Activated naive CD4-positive, alpha-beta T cell treated with anti-CD3 and anti-CD28 coated beads, Interleukin-2, amount 50 U/mL, for 24 hours (primary cell): ENCODE results near the gene SMG6.

ENCODE experiments used
- H3K27ac Mint-ChIP-seq: one replicate; pipeline ENCODE4 v1.8.0; 2021; ENCODE audit warnings: mild to moderate bottlenecking, mixed read lengths
- H3K27me3 Mint-ChIP-seq: one replicate; pipeline ENCODE4 v1.8.0; 2021; ENCODE audit warnings: mixed read lengths
- H3K36me3 Mint-ChIP-seq: one replicate; pipeline ENCODE4 v1.8.0; 2021; ENCODE audit warnings: mixed read lengths
- H3K4me1 Mint-ChIP-seq: one replicate; pipeline ENCODE4 v1.8.0; 2021; ENCODE audit warnings: mixed read lengths
- H3K4me3 Mint-ChIP-seq: one replicate; pipeline ENCODE4 v1.8.0; 2021; ENCODE audit warnings: mild to moderate bottlenecking, mixed read lengths
- H3K9me3 Mint-ChIP-seq: one replicate; pipeline ENCODE4 v1.8.0; 2021; ENCODE audit warnings: mixed read lengths

The SMG6 gene

DNA sequence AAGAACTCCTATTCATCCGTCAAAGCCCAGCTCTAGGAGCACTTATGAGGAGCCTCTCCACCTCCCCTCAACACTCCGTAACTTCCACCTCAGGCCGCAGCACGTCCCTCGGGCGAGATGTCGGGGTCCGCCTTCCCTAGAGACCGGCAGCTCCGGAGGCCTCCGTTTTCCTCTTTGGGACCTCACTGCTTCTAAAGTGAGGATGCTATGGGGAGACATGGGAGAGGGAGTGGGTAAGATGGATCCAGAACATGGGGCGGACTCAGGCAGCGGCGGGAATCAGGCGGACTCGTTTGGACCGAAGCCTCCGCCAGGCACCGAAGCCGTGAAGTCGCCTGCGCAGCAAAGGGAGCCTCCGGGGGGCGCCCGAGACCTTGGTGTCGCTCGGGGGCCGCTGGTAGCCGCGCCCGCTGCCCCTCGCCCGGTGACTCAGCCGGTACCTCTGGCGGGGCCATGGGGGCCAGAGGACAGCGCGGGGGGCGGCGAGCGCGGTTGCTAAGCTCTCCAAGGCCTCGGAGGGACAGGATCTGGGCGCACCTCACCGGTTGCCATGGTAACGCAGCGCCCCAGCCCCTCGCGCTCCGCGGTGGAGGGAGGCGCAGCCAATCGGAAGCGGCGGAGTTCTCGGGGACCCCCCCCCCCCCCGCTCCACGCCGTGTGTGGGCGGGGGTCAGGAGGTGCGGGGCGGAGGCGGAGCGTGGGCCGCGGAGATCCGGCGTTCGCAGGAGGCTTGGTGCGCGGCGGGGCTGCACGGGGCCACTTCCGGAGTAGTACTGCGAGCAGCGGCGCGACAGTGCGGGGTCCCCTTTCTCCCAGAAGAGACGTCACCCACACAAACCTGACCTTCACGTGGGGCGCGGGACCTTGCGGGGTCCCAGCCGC lies 250.0 kb downstream of the SMG6 start:
- H3K36me3 Mint-ChIP-seq, result no peaks in the 10 kb centered on the region
- H3K27ac Mint-ChIP-seq, result no peak overlapping the region
- H3K4me3 Mint-ChIP-seq, result peak overlapping the region; percentile 79
- H3K4me1 Mint-ChIP-seq, result peaks cover 27% of the 10 kb centered on the region
- H3K27me3 Mint-ChIP-seq, result peaks cover 2% of the 10 kb centered on the region
- no peaks in the 10 kb centered on the region for H3K9me3 Mint-ChIP-seq

DNA sequence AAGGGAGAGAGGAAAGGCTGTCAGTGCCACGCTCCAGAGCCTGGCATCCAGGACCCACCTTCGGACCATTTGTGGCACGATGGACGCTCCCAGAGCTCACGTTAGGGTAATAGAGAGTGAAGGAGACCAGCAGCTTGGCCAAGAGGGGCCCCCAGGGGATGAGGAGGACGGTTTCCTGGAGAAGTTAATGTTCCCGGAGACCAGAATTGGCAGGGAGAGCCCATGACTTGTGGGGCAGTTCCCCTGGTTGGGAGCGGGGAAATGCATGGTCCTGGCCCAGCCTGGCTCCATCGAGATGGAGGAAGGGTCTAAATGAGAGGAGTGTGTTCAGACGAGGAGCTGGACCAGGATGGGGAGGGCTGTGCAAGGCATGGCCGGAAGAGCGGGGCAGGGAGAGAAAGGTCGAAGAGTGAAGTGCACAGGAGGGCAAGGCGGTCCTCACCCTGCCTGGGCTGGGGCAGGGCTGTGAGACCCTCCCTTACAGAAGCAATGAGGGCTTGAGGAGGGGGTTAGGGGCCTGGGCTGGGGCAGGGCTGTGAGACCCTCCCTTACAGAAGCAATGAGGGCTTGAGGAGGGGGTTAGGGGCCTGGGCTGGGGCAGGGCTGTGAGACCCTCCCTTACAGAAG lies 251.5 kb downstream of the SMG6 start:
- no peaks in the 10 kb centered on the region for H3K36me3 Mint-ChIP-seq
- no peaks in the 10 kb centered on the region for H3K9me3 Mint-ChIP-seq
- H3K4me1 Mint-ChIP-seq, result peaks cover 33% of the 10 kb centered on the region
- peaks cover 4% of the 10 kb centered on the region for H3K27me3 Mint-ChIP-seq
- peak overlapping the region; percentile 3 for H3K4me3 Mint-ChIP-seq
- peak overlapping the region; percentile 14 for H3K27ac Mint-ChIP-seq

DNA sequence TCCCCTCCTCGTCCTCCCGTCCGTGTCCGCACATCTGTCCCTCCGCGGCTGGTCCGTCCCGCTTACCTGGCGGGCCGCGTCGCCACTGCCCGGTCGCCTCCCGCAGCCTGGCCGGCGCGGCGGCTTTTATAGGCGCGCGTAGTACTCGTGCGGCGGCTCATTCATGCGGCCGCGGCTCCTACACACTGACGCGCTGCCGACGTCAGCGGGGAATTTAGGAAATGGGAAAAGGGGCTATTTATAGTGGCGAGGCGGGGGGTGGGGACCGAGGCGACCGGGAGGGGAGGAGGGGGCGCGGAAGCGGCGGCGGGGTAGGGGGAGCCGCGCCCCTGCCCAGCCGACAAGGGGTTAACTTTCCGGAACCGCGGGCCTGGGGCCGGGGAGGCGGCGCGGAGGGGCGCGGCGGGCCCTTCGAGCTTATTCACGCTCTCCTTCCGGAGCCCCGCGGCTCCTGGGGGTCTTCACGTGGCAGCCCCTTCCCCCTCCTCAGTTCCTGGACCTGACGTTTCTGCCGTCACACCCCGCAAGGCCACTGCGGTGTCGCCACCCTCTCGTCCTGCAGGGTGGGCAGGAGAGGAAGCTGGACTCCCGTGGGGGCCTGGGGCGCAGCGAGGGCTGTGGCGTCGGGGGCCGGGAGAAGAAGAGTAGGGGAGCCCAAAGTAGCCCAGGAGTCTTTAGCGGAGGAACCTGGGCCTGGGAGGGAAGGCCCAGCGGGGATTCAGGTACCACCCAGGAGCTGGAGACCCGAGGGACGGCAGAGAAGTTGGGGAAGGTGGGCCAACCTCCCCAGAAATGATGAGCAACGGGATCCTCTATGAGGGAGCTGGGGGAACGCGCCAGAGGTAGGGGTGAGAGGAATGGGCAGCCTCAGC lies 252.3 kb downstream of the SMG6 start:
- Mint-ChIP-seq H3K27ac (peak overlapping the region; percentile 14), H3K4me3 (peak overlapping the region; percentile 3), H3K27me3 (peaks cover 4% of the 10 kb centered on the region), H3K9me3 (no peaks in the 10 kb centered on the region), H3K4me1 (peaks cover 33% of the 10 kb centered on the region), H3K36me3 (no peaks in the 10 kb centered on the region)

DNA sequence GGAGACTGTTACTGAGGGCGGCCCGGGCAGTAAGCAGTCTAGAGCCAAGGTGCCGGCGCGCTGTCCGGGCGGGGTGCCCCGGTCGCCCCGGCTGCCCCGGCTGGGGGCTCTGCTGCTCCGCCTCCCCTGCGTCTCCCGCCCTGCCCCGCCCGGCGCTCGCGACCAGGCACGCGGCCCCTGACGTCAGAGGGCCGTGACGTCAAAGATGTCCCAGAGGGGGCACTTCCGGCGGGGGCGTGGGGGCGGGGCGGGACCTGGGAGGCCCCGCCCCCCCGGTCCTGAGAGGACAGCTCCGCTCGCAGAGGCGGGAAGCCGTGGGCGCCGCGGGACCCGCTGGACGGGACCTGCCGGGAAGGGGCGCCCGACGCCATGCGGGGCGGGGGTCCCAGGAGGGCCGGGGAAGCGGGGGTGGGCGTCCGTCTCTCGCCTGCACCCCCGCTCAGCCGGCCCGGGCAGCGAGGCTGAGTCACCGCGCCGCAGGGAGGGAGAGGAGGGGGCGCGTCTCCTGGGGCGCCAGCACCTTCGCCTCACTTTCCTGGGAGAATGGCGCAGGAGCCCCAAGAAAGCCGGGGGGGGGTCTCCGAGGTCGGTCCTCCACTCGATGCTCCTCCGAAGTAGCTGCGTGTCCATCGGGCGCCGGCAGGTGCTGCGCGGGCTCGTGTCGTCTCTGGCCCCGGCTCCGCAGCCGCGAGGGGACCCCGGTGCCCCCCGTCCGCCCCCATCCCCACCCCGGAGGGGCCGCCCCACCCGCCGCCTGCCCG lies 253.1 kb downstream of the SMG6 start:
- H3K27ac Mint-ChIP-seq, result no peak overlapping the region
- H3K4me1 Mint-ChIP-seq, result peaks cover 33% of the 10 kb centered on the region
- H3K36me3 Mint-ChIP-seq, result no peaks in the 10 kb centered on the region
- no peaks in the 10 kb centered on the region for H3K9me3 Mint-ChIP-seq
- peaks cover 4% of the 10 kb centered on the region for H3K27me3 Mint-ChIP-seq
- H3K4me3 Mint-ChIP-seq, result no peak overlapping the region

DNA sequence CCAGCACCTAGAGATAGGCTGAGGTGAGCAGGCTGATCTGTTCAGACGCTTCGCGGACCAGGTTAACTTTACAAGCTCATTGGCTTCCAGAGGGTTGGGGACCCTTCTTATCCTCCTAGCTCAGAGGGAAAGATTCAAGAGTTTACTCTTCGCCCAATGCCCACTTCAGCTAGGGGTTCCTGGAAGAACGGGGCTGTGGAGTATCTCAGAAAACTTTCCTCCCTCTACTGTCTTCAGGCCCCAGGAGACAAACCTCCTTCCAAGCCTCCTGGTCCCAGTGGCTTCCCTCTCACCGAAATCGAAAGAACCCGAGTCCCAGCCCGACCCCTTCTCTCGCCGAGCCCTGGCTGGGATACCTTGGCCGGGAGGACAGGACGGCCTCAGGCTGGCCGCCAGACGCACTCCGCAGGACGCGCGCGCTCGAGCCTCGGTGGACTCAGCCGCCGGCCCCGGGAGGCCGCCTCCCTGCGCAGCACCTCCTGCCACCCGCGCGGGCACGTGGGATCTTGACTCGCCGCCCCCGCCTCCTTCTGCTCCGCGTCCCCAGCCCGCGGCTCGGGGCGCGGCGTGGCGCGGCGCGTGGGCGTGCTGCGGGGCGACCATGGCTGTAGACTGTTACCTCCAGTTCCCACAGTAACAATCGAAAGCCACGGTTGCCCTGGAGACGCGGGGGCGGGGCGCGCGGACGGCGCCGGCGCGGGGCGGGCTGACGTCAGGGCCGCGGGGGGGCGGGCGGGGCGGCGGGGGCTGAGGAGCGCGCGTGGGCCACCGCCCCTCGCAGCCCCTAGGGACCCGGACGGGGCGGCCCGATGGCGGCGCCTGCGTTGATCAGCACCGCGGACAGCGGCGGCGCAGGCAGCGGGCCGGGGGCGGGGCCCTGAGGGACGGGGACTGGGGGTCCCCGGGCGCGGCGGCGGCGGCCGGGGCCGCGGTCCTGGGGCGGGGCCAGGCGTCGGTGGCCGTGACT lies 254.0 kb downstream of the SMG6 start:
- Mint-ChIP-seq H3K36me3 (no peaks in the 10 kb centered on the region), H3K27ac (peak overlapping the region; percentile 84), H3K4me1 (peaks cover 36% of the 10 kb centered on the region), H3K4me3 (peak overlapping the region; percentile 79), H3K27me3 (peaks cover 4% of the 10 kb centered on the region), H3K9me3 (no peaks in the 10 kb centered on the region)

DNA sequence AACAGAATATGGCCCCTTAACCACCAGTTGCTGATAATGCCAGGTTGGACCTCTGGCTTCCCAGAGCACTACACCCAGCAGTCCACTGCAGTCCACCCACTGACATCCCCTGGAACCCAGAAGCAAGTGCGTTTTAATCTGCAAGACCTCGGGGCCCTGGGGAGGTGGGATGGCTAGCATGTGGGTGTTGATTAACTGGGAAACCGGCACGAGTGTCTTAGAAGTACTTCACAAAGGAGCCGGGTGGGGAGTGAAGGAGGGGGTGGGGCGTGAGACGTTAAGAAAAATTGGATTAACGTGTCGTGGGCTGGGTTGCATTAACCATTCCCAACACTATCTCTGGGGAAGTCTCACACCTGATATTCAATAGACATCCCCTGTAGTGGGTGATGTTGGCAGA lies 254.8 kb downstream of the SMG6 start:
- H3K4me1 Mint-ChIP-seq, result peaks cover 32% of the 10 kb centered on the region
- H3K27me3 Mint-ChIP-seq, result peaks cover 4% of the 10 kb centered on the region
- H3K27ac Mint-ChIP-seq, result no peak overlapping the region
- H3K36me3 Mint-ChIP-seq, result no peaks in the 10 kb centered on the region
- H3K4me3 Mint-ChIP-seq, result peak overlapping the region; percentile 79
- H3K9me3 Mint-ChIP-seq, result no peaks in the 10 kb centered on the region

DNA sequence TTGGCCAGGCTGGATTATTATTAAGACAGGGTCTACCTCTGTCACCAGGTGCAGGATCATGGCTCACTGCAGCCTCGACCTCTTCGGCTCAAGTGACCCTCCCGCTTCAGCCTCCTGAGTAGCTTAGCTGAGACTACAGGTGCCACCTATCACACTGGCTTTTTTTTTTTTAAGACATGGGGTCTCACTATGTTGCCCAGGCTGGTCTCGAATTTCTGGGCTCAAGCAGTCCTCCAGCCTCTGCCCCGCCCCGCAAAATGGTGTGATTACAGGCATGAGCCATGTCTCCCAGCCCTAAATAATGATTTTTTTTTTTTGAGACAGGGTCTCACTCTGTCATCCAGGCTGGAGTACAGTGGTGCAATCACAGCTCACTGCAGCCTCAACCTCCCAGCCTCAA lies 256.0 kb downstream of the SMG6 start:
- Mint-ChIP-seq H3K36me3 (peaks cover 4% of the 10 kb centered on the region), H3K4me1 (peaks cover 35% of the 10 kb centered on the region), H3K27ac (no peak overlapping the region), H3K27me3 (peaks cover 4% of the 10 kb centered on the region), H3K9me3 (no peaks in the 10 kb centered on the region), H3K4me3 (no peak overlapping the region)

DNA sequence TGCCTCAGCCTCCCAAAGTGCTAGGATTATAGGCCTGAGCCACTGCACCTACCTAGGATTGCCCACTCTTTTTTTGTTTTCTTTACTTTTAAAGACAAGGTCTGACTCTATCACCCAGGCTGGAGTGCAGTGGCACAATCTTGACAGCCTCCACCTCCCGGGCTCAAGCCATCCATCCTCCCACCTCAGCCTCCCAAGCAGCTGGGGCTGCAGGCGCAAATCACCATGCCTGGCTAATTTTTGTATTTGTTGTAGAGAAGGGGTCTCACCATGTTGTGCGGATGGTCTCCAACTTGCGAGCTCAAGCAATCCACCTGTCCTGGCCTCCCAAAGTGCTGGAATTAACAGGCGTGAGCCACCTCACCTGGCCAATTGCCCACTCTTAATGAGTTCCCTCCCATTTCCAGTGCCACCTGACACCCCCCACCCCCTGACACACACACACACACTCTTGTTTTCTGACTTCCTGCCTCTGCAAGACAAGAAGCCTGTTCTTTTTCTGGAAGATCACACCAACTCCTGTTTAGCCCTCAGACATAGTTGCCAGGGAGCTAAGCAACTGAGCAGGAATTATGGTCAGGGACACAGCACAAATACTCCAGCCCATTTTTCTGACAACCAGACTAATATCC lies 259.2 kb downstream of the SMG6 start:
- no peaks in the 10 kb centered on the region for H3K9me3 Mint-ChIP-seq
- H3K4me3 Mint-ChIP-seq, result no peak overlapping the region
- H3K27ac Mint-ChIP-seq, result no peak overlapping the region
- peaks cover 3% of the 10 kb centered on the region for H3K27me3 Mint-ChIP-seq
- H3K4me1 Mint-ChIP-seq, result peaks cover 31% of the 10 kb centered on the region
- H3K36me3 Mint-ChIP-seq, result peaks cover 6% of the 10 kb centered on the region

DNA sequence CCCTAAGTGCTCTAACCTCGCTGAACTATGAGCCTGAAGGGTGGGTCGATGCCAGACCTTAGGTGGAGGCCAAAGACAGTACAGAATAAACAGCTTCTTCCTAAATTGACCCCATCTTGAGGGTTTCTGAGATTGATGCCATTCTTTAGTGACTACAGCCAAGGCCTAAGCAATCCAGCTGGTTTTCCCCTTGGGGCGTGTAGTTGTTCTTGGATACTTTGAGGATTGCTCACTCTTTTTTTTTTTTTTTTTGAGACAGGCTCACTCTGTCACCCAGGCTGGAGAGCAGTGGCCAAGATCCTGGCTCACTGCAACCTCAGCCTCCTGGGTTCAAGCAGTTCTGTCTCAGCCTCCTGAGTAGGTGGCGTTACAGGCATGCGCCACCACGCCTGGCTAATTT lies 259.8 kb downstream of the SMG6 start:
- Mint-ChIP-seq H3K36me3 (peaks cover 6% of the 10 kb centered on the region), H3K27me3 (peaks cover 3% of the 10 kb centered on the region), H3K9me3 (no peaks in the 10 kb centered on the region), H3K4me3 (peak overlapping the region; percentile 96), H3K27ac (no peak overlapping the region), H3K4me1 (peaks cover 25% of the 10 kb centered on the region)

DNA sequence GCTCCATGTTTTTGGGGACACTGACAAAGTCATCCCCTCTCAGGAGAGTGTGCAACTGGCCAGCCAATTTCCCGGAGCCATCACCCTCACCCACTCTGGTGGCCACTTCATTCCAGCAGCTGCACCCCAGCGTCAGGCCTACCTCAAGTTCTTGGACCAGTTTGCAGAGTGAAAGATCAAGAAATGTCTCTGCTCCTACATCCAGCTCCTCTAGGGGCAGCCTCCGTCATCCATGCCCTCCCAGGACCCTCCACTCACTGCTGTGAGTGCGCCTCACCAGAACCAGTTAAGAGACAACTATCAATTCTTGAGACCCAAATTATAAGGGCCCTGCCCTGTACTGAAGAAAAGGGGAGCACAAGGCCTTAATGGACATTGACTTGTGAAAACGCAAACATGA lies 260.7 kb downstream of the SMG6 start:
- Mint-ChIP-seq H3K4me3 (peak overlapping the region; percentile 96), H3K27me3 (peaks cover under 1% of the 10 kb centered on the region), H3K9me3 (no peaks in the 10 kb centered on the region), H3K27ac (peak overlapping the region; percentile 92), H3K36me3 (peaks cover 6% of the 10 kb centered on the region), H3K4me1 (peaks cover 18% of the 10 kb centered on the region)

DNA sequence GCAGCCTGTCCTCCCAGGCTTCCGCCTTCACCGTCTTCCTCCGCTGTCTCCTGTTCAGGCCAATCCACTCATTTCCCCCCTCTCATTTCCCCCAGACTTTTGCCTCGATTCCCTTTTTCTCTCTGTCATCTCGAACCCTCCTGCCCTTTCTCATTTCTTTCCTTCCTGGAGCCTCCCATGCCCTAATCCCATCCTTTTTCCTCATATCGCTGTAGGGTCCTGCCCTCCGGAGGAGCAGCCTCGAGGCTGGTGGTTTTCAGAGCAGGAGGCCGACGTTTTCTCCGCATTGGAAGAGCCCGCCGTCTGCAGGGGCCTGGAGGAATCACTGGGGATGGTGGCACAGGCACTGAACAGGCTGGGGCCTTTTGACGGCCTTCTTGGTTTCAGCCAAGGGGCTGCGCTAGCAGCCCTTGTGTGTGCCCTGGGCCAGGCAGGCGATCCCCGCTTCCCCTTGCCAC lies 261.2 kb downstream of the SMG6 start:
- H3K4me1 Mint-ChIP-seq, result peaks cover 17% of the 10 kb centered on the region
- H3K27me3 Mint-ChIP-seq, result no peaks in the 10 kb centered on the region
- H3K9me3 Mint-ChIP-seq, result no peaks in the 10 kb centered on the region
- H3K4me3 Mint-ChIP-seq, result peak overlapping the region; percentile 96
- H3K27ac Mint-ChIP-seq, result peak overlapping the region; percentile 95
- H3K36me3 Mint-ChIP-seq, result peaks cover 8% of the 10 kb centered on the region

DNA sequence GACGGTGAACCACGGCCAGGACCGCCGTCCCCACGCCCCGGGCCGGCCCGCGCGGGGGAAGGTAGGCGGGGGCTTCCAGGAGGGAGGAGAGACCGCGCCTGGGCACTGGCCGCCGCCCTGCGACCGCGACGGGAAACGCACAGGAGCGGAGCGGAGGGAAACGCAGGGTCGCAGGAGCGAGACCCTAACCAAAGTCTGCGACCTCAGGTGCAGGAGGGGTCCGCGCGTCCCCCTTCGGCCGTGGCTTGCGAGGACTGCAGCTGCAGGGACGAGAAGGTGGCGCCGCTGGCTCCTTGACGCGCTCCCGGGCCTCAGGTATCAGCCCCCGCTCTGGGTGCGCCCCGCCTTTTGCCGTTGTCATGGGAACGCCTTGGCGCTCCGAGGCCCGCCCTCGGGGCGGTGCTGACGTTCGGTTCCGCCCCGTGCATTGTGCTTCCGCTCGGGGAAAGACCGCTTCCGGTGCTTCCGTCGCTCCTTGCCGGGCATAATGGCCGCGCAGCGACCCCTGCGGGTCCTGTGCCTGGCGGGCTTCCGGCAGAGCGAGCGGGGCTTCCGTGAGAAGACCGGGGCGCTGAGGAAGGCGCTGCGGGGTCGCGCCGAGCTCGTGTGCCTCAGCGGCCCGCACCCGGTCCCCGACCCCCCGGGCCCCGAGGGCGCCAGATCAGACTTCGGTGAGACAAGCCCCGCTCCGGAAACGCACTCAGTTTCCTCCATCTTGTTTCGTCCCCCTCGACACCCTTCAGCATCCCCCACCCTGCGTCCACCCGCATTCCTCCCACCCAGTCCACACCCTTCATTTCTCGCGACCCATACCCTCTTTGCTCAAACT lies 261.8 kb downstream of the SMG6 start, which contains the start of gene OVCA2:
OVCA2 (plus strand) TSS at position 462 of the 829 bp plus-strand sequence; CDS start at position 488, 26 bp downstream.
- H3K27ac Mint-ChIP-seq, result peak within 1 kb of the TSS; percentile 95
- peaks cover 10% of the 10 kb centered on the region for H3K36me3 Mint-ChIP-seq
- H3K4me3 Mint-ChIP-seq, result peak within 1 kb of the TSS; percentile 96
- peaks cover 17% of the 10 kb centered on the region for H3K4me1 Mint-ChIP-seq
- no peaks in the 10 kb centered on the region for H3K9me3 Mint-ChIP-seq
- H3K27me3 Mint-ChIP-seq, result no peaks in the 10 kb centered on the region
